Caco-2 (cell line): ENCODE data around the gene APH1B. TPM values are rescaled to one million over a fixed set of nuclear protein-coding genes. Genes with fewer than 3 reads are reported as not detected.

ENCODE experiments used
- BruUV-seq: library from RNA; stranded (reverse); fragments of 400-500 nt; replicated peaks from 2 replicates; lab custom pipeline; 2021; lab: Mats Ljungman, UMichigan
- CTCF ChIA-PET: fragments of 300-600 bp; sonication (Branson Sonifier 250); formaldehyde crosslinking; loops from one replicate; lab custom pipeline; 2022; ENCODE audit warnings: antibody characterized with exemption; lab: Charles Lee
- POLR2A ChIA-PET: fragments of 300-600 bp; sonication (Branson Sonifier 250); formaldehyde crosslinking; loops from one replicate; lab custom pipeline; 2022; ENCODE audit warnings: antibody characterized with exemption; lab: Charles Lee
- DNase-seq, 2 experiments: peaks; one replicate each; pipeline versions ENCODE4 v3.0.0 to v3.0.0-alpha.2; 2020 to 2022
- H3K27me3 ChIP-seq: replicated peaks from 2 replicates; pipeline ENCODE4 v1.6.0; 2011; ENCODE audit warnings: low read length; ENCODE audit not compliant: control insufficient read depth, insufficient read depth
- H3K36me3 ChIP-seq: 2 replicates; pipeline ENCODE4 v1.5.1; 2011; ENCODE audit warnings: low read length; ENCODE audit not compliant: control insufficient read depth, insufficient read depth
- H3K4me1 ChIP-seq: fragments of 250-450 bp; sonication (Bioruptor Pico); 2 replicates; pipeline ENCODE4 v1.5.1; 2020; ENCODE audit warnings: mild to moderate bottlenecking
- H3K4me3 ChIP-seq: 2 replicates; pipeline ENCODE4 v1.5.1; 2011; ENCODE audit warnings: low read depth, mild to moderate bottlenecking, control low read depth, low read length
- H3K9me3 ChIP-seq: fragments of 250-450 bp; sonication (Bioruptor Pico); 2 replicates; pipeline ENCODE4 v1.5.1; 2020; ENCODE audit warnings: mild to moderate bottlenecking, moderate library complexity
- H3K27ac Mint-ChIP-seq: one replicate; pipeline ENCODE4 v1.8.0; 2022; ENCODE audit warnings: mixed read lengths; ENCODE audit not compliant: unreplicated experiment
- H3K27me3 Mint-ChIP-seq: one replicate; pipeline ENCODE4 v1.8.0; 2022; ENCODE audit warnings: mixed read lengths; ENCODE audit not compliant: insufficient read depth, unreplicated experiment
- H3K36me3 Mint-ChIP-seq: one replicate; pipeline ENCODE4 v1.8.0; 2022; ENCODE audit warnings: mild to moderate bottlenecking, mixed read lengths; ENCODE audit not compliant: insufficient read depth, unreplicated experiment
- H3K4me1 Mint-ChIP-seq: one replicate; pipeline ENCODE4 v1.8.0; 2022; ENCODE audit warnings: low read depth, mixed read lengths; ENCODE audit not compliant: unreplicated experiment
- H3K4me3 Mint-ChIP-seq: one replicate; pipeline ENCODE4 v1.8.0; 2022; ENCODE audit warnings: mild to moderate bottlenecking, moderate library complexity, mixed read lengths; ENCODE audit not compliant: unreplicated experiment
- H3K9me3 Mint-ChIP-seq: one replicate; pipeline ENCODE4 v1.8.0; 2022; ENCODE audit warnings: mixed read lengths; ENCODE audit not compliant: unreplicated experiment
- CTCF ChIP-seq, 2 experiments: fragments of 200-600 bp in 1 of 2; IDR thresholded peaks; 1 replicate in 1 of 2; 2 replicates in 1 of 2; pipeline versions ENCODE4 v1.5.1 to v1.8.0; 2011 to 2022; ENCODE audit warnings: antibody characterized with exemption in 1 of 2, control low read depth in 1 of 2, inconsistent platforms in 1 of 2, low read depth in 1 of 2, low read length in 1 of 2, mild to moderate bottlenecking in 1 of 2, moderate library complexity in 1 of 2; ENCODE audit not compliant: insufficient read depth in 1 of 2, severe bottlenecking in 1 of 2, unreplicated experiment in 1 of 2
- intact Hi-C: fragments of 100-400 bp; cut with micrococcal nuclease; formaldehyde crosslinking; loops from one replicate; pipeline ENCODE4 v1.10.0; 2022; ENCODE audit not compliant: unreplicated experiment
- total RNA-seq: library from RNA; stranded (reverse); gene quantifications from 2 replicates; pipeline ENCODE4 v1.2.3, GENCODE V29; 2022

APH1B gene
- total RNA-seq, 1 experiment from 2014 or later: 17.3 TPM

GRCh38 chr15:63263519-63263918, 13.9 kb upstream of the APH1B start:
- Mint-ChIP-seq H3K27ac (no peak overlapping the region), H3K27me3 (no peaks in the 10 kb centered on the region), H3K4me1 (peaks cover 10% of the 10 kb centered on the region), H3K36me3 (peaks cover 4% of the 10 kb centered on the region), H3K9me3 (no peaks in the 10 kb centered on the region), H3K4me3 (no peak overlapping the region)
- peaks cover 33% of the 10 kb centered on the region for H3K4me1 ChIP-seq
- ChIA-PET POLR2A (no interaction called here), CTCF (no interaction called here)
- H3K27me3 ChIP-seq: no peaks in the 10 kb centered on the region
- no peaks in the 10 kb centered on the region for H3K36me3 ChIP-seq
- H3K4me3 ChIP-seq: no peak overlapping the region
- no TSS peak for BruUV-seq
- intact Hi-C loops: no loop called here
- H3K9me3 ChIP-seq: peaks cover 3% of the 10 kb centered on the region
- TF ChIP-seq CTCF (IDR thresholded peaks at IDR 0.05; ENCODE audit: insufficient read depth in 1 of 2, low read depth in 1 of 2, low read length in 1 of 2, severe bottlenecking in 1 of 2, unreplicated experiment in 1 of 2): no peak
- DNase-seq: peak; percentile 23 to 41

DNA sequence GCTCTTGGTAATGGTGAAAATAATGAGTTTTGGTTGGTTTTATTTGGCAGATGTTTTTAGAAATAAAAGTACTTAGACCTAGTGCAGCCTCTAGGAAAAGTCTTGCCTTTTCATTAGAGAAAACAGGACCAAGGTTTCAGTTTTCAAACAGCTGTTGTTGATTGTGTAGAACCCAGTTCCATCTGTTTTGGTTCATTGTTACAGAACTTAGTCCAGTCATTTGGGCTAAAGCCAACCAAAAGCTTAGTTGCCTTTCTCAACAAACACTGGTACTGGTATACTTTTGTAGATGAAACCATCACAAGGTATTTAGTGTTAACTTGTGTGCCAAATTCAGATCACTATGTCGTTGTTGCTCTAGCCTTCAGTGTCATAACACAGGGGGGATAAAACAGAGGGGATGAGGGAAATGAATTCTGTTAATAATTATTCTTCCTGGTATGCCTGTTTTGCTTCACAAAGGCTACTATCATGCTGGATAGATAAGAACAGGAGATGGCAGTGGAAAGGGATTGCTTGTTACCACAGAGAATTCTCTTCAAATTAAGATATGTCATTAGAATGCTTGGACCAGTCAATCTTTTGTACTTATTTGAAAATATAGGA, 12.6 kb upstream of the APH1B start:
- Mint-ChIP-seq H3K4me3 (peak overlapping the region; percentile 21), H3K27me3 (no peaks in the 10 kb centered on the region), H3K36me3 (peaks cover 3% of the 10 kb centered on the region), H3K9me3 (no peaks in the 10 kb centered on the region), H3K27ac (no peak overlapping the region), H3K4me1 (peaks cover 10% of the 10 kb centered on the region)
- no peaks in the 10 kb centered on the region for H3K9me3 ChIP-seq
- H3K27me3 ChIP-seq: no peaks in the 10 kb centered on the region
- TF ChIP-seq CTCF (IDR thresholded peaks at IDR 0.05; ENCODE audit: insufficient read depth in 1 of 2, low read depth in 1 of 2, low read length in 1 of 2, severe bottlenecking in 1 of 2, unreplicated experiment in 1 of 2): no peak
- no peaks in the 10 kb centered on the region for H3K36me3 ChIP-seq
- no peak overlapping the region for H3K4me3 ChIP-seq
- POLR2A ChIA-PET: interaction anchor here (0.5 to 1.2 kb wide), 2 partner anchors 12 to 20 kb away, joined by 4 read pairs; partner anchors contain the start of gene APH1B
- BruUV-seq: no TSS peak
- CTCF ChIA-PET: interaction anchor here (0.6 kb wide), 1 partner anchor 32 kb away, joined by 3 read pairs; no protein-coding TSS in a partner anchor
- intact Hi-C loops: no loop called here
- peak in 1 of 2 experiments; percentile 19 for DNase-seq
- peaks cover 29% of the 10 kb centered on the region for H3K4me1 ChIP-seq

DNA sequence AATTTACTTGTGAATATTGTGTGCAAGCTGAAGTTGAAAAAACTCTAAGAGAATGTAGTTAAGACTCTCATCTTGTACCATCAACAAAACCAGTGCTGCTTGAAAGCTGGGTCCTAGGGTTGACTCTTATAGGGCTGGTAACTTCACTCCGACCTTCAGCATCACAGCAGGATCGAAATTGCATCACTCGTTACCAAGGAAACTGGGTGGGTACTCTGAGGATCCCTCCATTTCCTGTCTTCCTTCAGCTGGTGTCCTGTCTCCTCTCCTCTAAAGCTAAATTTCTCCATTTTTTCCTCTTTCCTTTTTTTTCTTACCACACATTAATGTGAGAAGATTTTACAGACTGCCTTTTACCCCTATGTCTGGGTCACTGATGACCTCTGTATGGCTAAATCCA, 3.0 kb upstream of the APH1B start:
- Histone ChIP-seq H3K4me3 (no peak overlapping the region), H3K27me3 (no peaks in the 10 kb centered on the region), H3K4me1 (no peaks in the 10 kb centered on the region), H3K9me3 (0 out of 2 replicates have a peak, but pooled peaks cover 7% of the 10 kb centered on the region), H3K36me3 (no peaks in the 10 kb centered on the region)
- TF ChIP-seq CTCF (IDR thresholded peaks at IDR 0.05; ENCODE audit: insufficient read depth in 1 of 2, low read depth in 1 of 2, low read length in 1 of 2, severe bottlenecking in 1 of 2, unreplicated experiment in 1 of 2): no peak
- Mint-ChIP-seq H3K27me3 (no peaks in the 10 kb centered on the region), H3K36me3 (peaks cover 6% of the 10 kb centered on the region), H3K9me3 (no peaks in the 10 kb centered on the region), H3K4me1 (peaks cover 19% of the 10 kb centered on the region), H3K4me3 (no peak overlapping the region), H3K27ac (peak overlapping the region; percentile 43)
- POLR2A ChIA-PET: no interaction called here
- CTCF ChIA-PET: no interaction called here
- intact Hi-C loops: no loop called here
- DNase-seq: no peak
- no TSS peak for BruUV-seq
